ENCODE results near the gene SDF2L1. TPM values are rescaled to one million over a fixed set of nuclear protein-coding genes. Genes with fewer than 3 reads are reported as not detected.
A peak's percentile ranks its signal among the peaks of the same experiment; 100 is the strongest.

SDF2L1 gene
- total and polyA plus RNA-seq, 9 of the 15 experiments (the other 6 are each of a cell fraction or from before 2014, with no cell fraction given): 15.1 to 989 (median 124) TPM

DNA sequence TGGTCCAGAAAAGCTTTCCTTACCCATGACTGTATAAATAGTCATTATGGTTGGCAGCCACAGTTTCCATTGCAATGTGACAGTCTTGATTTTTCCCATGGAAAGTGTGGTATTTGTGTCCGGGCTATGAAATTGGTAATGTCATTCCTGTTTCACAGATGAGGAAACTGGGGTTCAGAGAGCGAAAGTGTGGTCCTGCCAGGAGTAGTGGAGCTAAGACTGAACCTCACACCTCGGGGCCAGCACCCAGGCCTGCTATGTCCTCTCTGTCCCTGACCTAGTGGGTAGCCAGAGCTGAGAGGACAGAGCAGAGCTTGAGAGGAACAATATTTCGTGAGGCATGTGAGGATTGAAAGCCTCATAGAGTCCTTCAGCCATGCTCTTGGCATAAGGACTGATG is 11.1 kb upstream of the SDF2L1 start (continued):
- 0 out of 2 replicates have a peak, but pooled peaks have one; percentile 53 for TF ChIP-seq JUN (IDR thresholded peaks at IDR 0.05; ENCODE audit: borderline replicate concordance, low read depth, low read length)
- TF ChIP-seq JUN (CRISPR knock-in tag; IDR thresholded peaks at IDR 0.05; ENCODE audit: borderline replicate concordance): no peak
- TF ChIP-seq HCFC1 (IDR thresholded peaks at IDR 0.05; ENCODE audit: low read depth, low read length): 0 out of 2 replicates have a peak, but pooled peaks have one; percentile 31
- TF ChIP-seq SMAD1 (IDR thresholded peaks at IDR 0.05; ENCODE audit: low read depth, low read length, partially characterized antibody): no peak
- TF ChIP-seq ZNF444 (CRISPR knock-in tag; IDR thresholded peaks at IDR 0.05): no peak
- TF ChIP-seq, protein P1, sequence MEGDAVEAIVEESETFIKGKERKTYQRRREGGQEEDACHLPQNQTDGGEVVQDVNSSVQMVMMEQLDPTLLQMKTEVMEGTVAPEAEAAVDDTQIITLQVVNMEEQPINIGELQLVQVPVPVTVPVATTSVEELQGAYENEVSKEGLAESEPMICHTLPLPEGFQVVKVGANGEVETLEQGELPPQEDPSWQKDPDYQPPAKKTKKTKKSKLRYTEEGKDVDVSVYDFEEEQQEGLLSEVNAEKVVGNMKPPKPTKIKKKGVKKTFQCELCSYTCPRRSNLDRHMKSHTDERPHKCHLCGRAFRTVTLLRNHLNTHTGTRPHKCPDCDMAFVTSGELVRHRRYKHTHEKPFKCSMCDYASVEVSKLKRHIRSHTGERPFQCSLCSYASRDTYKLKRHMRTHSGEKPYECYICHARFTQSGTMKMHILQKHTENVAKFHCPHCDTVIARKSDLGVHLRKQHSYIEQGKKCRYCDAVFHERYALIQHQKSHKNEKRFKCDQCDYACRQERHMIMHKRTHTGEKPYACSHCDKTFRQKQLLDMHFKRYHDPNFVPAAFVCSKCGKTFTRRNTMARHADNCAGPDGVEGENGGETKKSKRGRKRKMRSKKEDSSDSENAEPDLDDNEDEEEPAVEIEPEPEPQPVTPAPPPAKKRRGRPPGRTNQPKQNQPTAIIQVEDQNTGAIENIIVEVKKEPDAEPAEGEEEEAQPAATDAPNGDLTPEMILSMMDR (IDR thresholded peaks at IDR 0.05 in 2 of 3, conservative IDR thresholded peaks at IDR 0.05 in 1 of 3; ENCODE audit: insufficient read depth in 2 of 3, low read depth in 1 of 3, low read length in 3 of 3): 0 out of 6 replicates have a peak, but pooled peaks of 1 of the 3 experiments have one; percentile 6
- TF ChIP-seq, protein P2, sequence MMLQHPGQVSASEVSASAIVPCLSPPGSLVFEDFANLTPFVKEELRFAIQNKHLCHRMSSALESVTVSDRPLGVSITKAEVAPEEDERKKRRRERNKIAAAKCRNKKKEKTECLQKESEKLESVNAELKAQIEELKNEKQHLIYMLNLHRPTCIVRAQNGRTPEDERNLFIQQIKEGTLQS (IDR thresholded peaks at IDR 0.05): no peak
- TF ChIP-seq, protein P2 (CRISPR knock-in tag; conservative IDR thresholded peaks at IDR 0.05): peak; percentile 33
- TF ChIP-seq ZBTB26 (CRISPR knock-in tag; IDR thresholded peaks at IDR 0.05): no peak
- TF ChIP-seq ZC3H11A (IDR thresholded peaks at IDR 0.05; ENCODE audit: low read depth, low read length): peak; percentile 57; the same call in 1 of the 2 replicates
- peak; percentile 41; the same call in 1 of the 2 replicates for TF ChIP-seq BHLHE40 (IDR thresholded peaks at IDR 0.05; ENCODE audit: low read length)
